HG03571 (cell line): ENCODE results near the gene ANP32B.
"Not testable (repeated sequence)": the region's sequence is repeated elsewhere in the genome, so short reads cannot be mapped to it uniquely, and the experiment has no call there.

Source experiments
- ATAC-seq: cut with Tn5 transposase; IDR thresholded peaks from one replicate; pipeline ENCODE4 v1.9.1; 2021; ENCODE audit not compliant: unreplicated experiment

The ANP32B gene

GRCh38 chr9:97982683-97983588 lies at the start of gene ANP32B:
Gene ANP32B, plus strand, starts transcription at chr9:97983341. Its CDS starts 215 bp downstream, at chr9:97983556.
- ATAC-seq: peak; percentile 59

GRCh38 chr9:97934321-97935115 lies 48.6 kb upstream of the ANP32B start:
- ATAC-seq: no peak

GRCh38 chr9:97935276-97935675 lies 47.9 kb upstream of the ANP32B start:
- no peak for ATAC-seq

GRCh38 chr9:97936998-97937397 lies 46.1 kb upstream of the ANP32B start:
- ATAC-seq: no peak

GRCh38 chr9:97938081-97938644 lies 45.0 kb upstream of the ANP32B start, which contains the start of gene HEMGN:
Gene HEMGN, minus strand, starts transcription at chr9:97938172. Its CDS starts 36 bp downstream, at chr9:97938136.
- no peak for ATAC-seq

GRCh38 chr9:97940233-97940632 lies 42.9 kb upstream of the ANP32B start:
- no peak for ATAC-seq

GRCh38 chr9:97940741-97941140 lies 42.4 kb upstream of the ANP32B start:
- ATAC-seq: no peak

GRCh38 chr9:97941323-97941722 lies 41.8 kb upstream of the ANP32B start:
- no peak for ATAC-seq

GRCh38 chr9:97943308-97943855 lies 39.8 kb upstream of the ANP32B start:
- ATAC-seq: no peak

GRCh38 chr9:97944612-97945011 lies 38.5 kb upstream of the ANP32B start:
- no peak for ATAC-seq

GRCh38 chr9:97945470-97945869 lies 37.7 kb upstream of the ANP32B start:
- not testable (repeated sequence) for ATAC-seq

GRCh38 chr9:97947094-97947493 lies 36.0 kb upstream of the ANP32B start:
- not testable (repeated sequence) for ATAC-seq

- not testable (repeated sequence) for ATAC-seq
These were observed 32.3 kb upstream of the ANP32B start for GRCh38 chr9:97950873-97951272.

GRCh38 chr9:97954550-97954989 lies 28.6 kb upstream of the ANP32B start:
- ATAC-seq: peak; percentile 64

GRCh38 chr9:97956331-97956730 lies 26.8 kb upstream of the ANP32B start:
- ATAC-seq: no peak

- ATAC-seq: no peak
These were observed 24.2 kb upstream of the ANP32B start for GRCh38 chr9:97958812-97959511.

- no peak for ATAC-seq
These were observed 23.6 kb upstream of the ANP32B start for GRCh38 chr9:97959585-97959984.

- not testable (repeated sequence) for ATAC-seq
These were observed 22.3 kb upstream of the ANP32B start for GRCh38 chr9:97960678-97961328.

- ATAC-seq: no peak
These were observed 21.8 kb upstream of the ANP32B start for GRCh38 chr9:97961361-97961760.

GRCh38 chr9:97962136-97962535 lies 21.0 kb upstream of the ANP32B start:
- no peak for ATAC-seq
